HepG2 (cell line): ENCODE data around the gene SPAG9. TPM values are rescaled to one million over a fixed set of nuclear protein-coding genes. Genes with fewer than 3 reads are reported as not detected.
A peak's percentile ranks its signal among the peaks of the same experiment; 100 is the strongest.

ENCODE experiments used
- ARHGAP35 ChIP-seq: sonication (generic); formaldehyde crosslinking; IDR thresholded peaks from 2 replicates; pipeline ENCODE4 v1.9.0; 2022; ENCODE audit warnings: mild to moderate bottlenecking, inconsistent platforms, moderate library complexity, missing genetic modification reagents, borderline replicate concordance
- ATM ChIP-seq: fragments of 450-650 bp; IDR thresholded peaks from 2 replicates; pipeline ENCODE4 v1.7.1; 2017; ENCODE audit warnings: mild to moderate bottlenecking, borderline replicate concordance
- MAX ChIP-seq: IDR thresholded peaks from 2 replicates; pipeline ENCODE4 v1.6.1; 2012; ENCODE audit warnings: inconsistent platforms
- SP4 ChIP-seq: sonication (generic); formaldehyde crosslinking; IDR thresholded peaks from 2 replicates; pipeline ENCODE4 v1.8.1; 2023; ENCODE audit warnings: mild to moderate bottlenecking, missing genetic modification reagents
- SPEN ChIP-seq: sonication (generic); formaldehyde crosslinking; IDR thresholded peaks from 2 replicates; pipeline ENCODE4 v1.5.1; 2020; ENCODE audit warnings: low read depth, mild to moderate bottlenecking, missing genetic modification reagents
- SRSF9 ChIP-seq: fragments of 200-400 bp; formaldehyde crosslinking; IDR thresholded peaks from 2 replicates; pipeline ENCODE4 v1.6.1; 2018; ENCODE audit warnings: borderline replicate concordance, mild to moderate bottlenecking, low read depth, low read length; ENCODE audit not compliant: insufficient read depth, poor library complexity, severe bottlenecking
- ZNF407 ChIP-seq: sonication (generic); formaldehyde crosslinking; IDR thresholded peaks from one replicate; pipeline ENCODE4 v1.5.1; 2020; ENCODE audit warnings: mild to moderate bottlenecking, missing genetic modification reagents; ENCODE audit errors: not compliant biosample characterization
- ZNF468 ChIP-seq: sonication (generic); formaldehyde crosslinking; IDR thresholded peaks from 2 replicates; pipeline ENCODE4 v1.8.0; 2022; ENCODE audit warnings: mild to moderate bottlenecking, moderate library complexity, missing genetic modification reagents
- ZNF580 ChIP-seq: IDR thresholded peaks from 2 replicates; pipeline ENCODE4 v1.6.1; 2016; ENCODE audit warnings: low read depth, borderline replicate concordance
- polyA plus RNA-seq, 8 experiments: library from polyadenylated mRNA; depleted of rRNA in 3 of 8; stranded (reverse) in 7 of 8; unstranded in 1 of 8; fragments of >200 nt; fragmentation: Illumina TruSeq in 4 of 8; extraction: Trizol in 4 of 8; gene quantifications; 2 replicates each; pipeline versions ENCODE4 v1.2.1 to v1.2.3, GENCODE V29; 2011 to 2016; ENCODE audit warnings: low read depth in 4 of 8, missing spikeins in 1 of 8, mixed read lengths in 1 of 8; ENCODE audit not compliant: insufficient read depth in 1 of 8
- total RNA-seq, 5 experiments: library from RNA; depleted of rRNA; stranded (reverse); fragments of >200 nt; fragmentation: Illumina TruSeq; extraction: Trizol; gene quantifications; 2 replicates each; pipeline ENCODE4 v1.2.3, GENCODE V29; 2016; ENCODE audit warnings: low read depth in 1 of 5
- TF ChIP-seq, protein P1 (sequence below), 2 experiments: fragments of 450-650 bp in 1 of 2; sonication (generic) in 1 of 2; formaldehyde crosslinking; IDR thresholded peaks; 2 replicates each; pipeline versions ENCODE4 v1.5.0 to v1.8.0; 2020 to 2022; ENCODE audit warnings: mild to moderate bottlenecking in 1 of 2, missing genetic modification reagents in 1 of 2
- TF ChIP-seq, protein P2 (sequence below): sonication (generic); formaldehyde crosslinking; IDR thresholded peaks from 2 replicates; pipeline ENCODE4 v1.4.0; 2020; ENCODE audit warnings: mild to moderate bottlenecking, missing genetic modification reagents, borderline replicate concordance

The SPAG9 gene
- total and polyA plus RNA-seq, 2 of the 13 experiments (the other 11 are each of a cell fraction or from before 2014, with no cell fraction given): 43.2 to 78.6 TPM

DNA sequence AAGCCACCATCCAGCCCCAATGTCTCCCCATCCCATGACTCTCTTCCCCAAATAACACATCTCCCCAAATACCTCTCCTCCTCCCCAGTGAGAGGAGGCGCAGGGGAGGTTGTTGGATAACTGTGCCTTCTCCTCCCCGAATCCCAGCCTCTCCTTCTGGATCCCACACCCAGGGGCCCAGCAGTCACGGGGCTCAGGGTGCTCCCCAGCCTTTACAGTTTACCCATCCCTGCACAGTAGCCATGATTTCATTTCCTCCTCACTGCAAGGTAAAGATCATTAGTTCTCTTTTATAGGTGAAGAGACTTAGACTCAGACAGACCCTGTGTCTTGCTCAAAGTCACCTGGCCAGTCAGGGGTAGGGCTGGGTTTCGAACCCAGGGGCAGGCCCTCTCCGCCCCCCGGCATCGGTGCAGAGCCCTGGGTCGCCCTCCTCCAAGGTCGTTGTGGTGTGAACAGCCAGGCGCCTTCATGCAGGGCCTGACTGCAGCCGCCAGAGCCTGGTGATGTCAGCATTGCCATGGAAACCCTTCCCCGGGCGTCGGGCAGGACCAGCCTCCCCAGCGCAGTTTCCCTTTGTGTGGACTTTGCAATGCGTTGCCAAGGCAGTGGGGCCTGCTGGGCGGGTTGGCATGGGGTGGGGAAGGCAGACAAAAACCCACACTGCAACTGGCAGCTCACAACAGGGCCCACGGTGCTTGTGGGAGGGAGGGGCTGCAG lies 201.2 kb downstream of the SPAG9 start (continued):
- TF ChIP-seq ATM (no peak), SRSF9 (no peak), ZNF580 (no peak), ZNF407 (CRISPR knock-in tag) (peak; percentile 87), ZNF468 (CRISPR knock-in tag) (no peak), SPEN (CRISPR knock-in tag) (no peak), MAX (peak; percentile 74), ARHGAP35 (CRISPR knock-in tag) (0 out of 2 replicates have a peak, but pooled peaks have one; percentile 17), SP4 (CRISPR knock-in tag) (no peak)
- TF ChIP-seq, protein P1, sequence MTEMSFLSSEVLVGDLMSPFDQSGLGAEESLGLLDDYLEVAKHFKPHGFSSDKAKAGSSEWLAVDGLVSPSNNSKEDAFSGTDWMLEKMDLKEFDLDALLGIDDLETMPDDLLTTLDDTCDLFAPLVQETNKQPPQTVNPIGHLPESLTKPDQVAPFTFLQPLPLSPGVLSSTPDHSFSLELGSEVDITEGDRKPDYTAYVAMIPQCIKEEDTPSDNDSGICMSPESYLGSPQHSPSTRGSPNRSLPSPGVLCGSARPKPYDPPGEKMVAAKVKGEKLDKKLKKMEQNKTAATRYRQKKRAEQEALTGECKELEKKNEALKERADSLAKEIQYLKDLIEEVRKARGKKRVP (CRISPR knock-in tag; IDR thresholded peaks at IDR 0.05): no peak
- TF ChIP-seq, protein P2, sequence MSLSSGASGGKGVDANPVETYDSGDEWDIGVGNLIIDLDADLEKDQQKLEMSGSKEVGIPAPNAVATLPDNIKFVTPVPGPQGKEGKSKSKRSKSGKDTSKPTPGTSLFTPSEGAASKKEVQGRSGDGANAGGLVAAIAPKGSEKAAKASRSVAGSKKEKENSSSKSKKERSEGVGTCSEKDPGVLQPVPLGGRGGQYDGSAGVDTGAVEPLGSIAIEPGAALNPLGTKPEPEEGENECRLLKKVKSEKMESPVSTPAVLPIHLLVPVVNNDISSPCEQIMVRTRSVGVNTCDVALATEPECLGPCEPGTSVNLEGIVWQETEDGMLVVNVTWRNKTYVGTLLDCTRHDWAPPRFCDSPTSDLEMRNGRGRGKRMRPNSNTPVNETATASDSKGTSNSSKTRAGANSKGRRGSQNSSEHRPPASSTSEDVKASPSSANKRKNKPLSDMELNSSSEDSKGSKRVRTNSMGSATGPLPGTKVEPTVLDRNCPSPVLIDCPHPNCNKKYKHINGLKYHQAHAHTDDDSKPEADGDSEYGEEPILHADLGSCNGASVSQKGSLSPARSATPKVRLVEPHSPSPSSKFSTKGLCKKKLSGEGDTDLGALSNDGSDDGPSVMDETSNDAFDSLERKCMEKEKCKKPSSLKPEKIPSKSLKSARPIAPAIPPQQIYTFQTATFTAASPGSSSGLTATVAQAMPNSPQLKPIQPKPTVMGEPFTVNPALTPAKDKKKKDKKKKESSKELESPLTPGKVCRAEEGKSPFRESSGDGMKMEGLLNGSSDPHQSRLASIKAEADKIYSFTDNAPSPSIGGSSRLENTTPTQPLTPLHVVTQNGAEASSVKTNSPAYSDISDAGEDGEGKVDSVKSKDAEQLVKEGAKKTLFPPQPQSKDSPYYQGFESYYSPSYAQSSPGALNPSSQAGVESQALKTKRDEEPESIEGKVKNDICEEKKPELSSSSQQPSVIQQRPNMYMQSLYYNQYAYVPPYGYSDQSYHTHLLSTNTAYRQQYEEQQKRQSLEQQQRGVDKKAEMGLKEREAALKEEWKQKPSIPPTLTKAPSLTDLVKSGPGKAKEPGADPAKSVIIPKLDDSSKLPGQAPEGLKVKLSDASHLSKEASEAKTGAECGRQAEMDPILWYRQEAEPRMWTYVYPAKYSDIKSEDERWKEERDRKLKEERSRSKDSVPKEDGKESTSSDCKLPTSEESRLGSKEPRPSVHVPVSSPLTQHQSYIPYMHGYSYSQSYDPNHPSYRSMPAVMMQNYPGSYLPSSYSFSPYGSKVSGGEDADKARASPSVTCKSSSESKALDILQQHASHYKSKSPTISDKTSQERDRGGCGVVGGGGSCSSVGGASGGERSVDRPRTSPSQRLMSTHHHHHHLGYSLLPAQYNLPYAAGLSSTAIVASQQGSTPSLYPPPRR (CRISPR knock-in tag): peak; percentile 61
